ENCODE measurements around the gene EIF1. TPM values are rescaled to one million over a fixed set of nuclear protein-coding genes. Genes with fewer than 3 reads are reported as not detected.

The EIF1 gene
- total RNA-seq, 3 donors from 2014 or later: 217 to 850 (median 260) TPM

DNA sequence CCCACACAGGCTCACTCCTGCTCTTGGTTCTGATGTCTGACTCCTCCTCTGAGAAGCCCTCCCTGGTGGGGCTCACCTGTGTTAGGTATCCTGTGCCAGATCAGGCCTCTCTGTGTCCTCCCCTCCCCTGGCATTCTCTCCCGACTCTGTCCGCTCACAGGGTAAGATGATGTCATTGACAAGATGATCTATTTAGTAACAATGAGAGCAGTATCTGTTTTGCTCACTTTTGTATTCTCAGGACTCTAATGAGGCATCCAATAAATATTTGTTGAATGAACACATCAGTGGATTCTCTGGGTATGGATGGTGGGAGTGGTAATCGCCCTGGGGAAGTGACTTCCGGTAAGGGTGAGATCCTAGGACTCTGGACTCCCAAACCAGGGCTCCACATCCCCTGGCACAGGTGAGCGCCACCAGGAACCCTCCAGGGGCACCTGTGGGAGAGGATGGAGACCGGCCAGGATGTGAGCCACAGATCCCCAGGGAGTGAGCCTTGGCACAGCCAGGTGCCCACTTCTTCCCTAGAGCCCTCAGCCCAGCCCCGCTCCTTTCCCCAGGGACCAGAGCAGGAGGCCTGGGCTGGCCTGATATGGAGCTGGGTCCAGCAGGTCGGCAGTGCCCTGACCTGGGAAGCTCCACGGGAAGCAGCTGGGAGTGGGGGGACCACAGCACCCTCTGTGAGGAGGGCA, 51.1 kb downstream of the EIF1 start:
- H3K27me3 ChIP-seq: peaks cover 9 to 26% of the 10 kb centered on the region in 2 donors
- TF ChIP-seq, protein P1, sequence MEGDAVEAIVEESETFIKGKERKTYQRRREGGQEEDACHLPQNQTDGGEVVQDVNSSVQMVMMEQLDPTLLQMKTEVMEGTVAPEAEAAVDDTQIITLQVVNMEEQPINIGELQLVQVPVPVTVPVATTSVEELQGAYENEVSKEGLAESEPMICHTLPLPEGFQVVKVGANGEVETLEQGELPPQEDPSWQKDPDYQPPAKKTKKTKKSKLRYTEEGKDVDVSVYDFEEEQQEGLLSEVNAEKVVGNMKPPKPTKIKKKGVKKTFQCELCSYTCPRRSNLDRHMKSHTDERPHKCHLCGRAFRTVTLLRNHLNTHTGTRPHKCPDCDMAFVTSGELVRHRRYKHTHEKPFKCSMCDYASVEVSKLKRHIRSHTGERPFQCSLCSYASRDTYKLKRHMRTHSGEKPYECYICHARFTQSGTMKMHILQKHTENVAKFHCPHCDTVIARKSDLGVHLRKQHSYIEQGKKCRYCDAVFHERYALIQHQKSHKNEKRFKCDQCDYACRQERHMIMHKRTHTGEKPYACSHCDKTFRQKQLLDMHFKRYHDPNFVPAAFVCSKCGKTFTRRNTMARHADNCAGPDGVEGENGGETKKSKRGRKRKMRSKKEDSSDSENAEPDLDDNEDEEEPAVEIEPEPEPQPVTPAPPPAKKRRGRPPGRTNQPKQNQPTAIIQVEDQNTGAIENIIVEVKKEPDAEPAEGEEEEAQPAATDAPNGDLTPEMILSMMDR (IDR thresholded peaks at IDR 0.05): no peak
- TF ChIP-seq POLR2AphosphoS5 (IDR thresholded peaks at IDR 0.05): no peak
- TF ChIP-seq POLR2A (IDR thresholded peaks at IDR 0.05): no peak
- DNase-seq (ENCODE audit: low spot score in 2 of 2): no peak
- intact Hi-C loops (cut with DNase I; ENCODE audit: low total_unique reads): loop anchor here (5.0 kb wide), 1 partner anchor 62 kb away; no protein-coding TSS in a partner anchor
- no peak overlapping the region for H3K4me3 ChIP-seq
- no peaks in the 10 kb centered on the region for H3K36me3 ChIP-seq
- H3K4me1 ChIP-seq: peaks cover 5% of the 10 kb centered on the region in 2 donors
- H3K27ac ChIP-seq: peak overlapping the region; percentile 3 to 48
- no peaks in the 10 kb centered on the region for H3K9me3 ChIP-seq

DNA sequence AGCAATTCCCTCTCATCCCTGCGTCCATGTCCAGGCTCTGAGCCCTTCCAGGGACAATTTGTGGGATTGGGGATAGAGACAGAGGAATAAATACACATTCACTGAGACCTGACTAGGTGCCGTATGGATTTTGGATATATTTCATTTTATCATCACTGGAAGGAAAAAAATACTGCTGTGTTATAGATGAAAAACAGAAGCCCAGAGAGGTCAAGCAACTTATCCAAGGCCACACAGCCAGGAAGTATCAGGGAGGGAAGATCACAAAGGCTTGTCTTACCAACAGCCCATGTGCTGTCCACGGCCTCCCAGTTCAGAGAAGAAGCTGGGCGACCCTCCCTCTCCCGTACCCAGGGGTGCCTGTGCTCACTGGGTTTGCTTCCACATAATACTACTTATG, 51.8 kb downstream of the EIF1 start:
- no peak for TF ChIP-seq POLR2AphosphoS5 (IDR thresholded peaks at IDR 0.05)
- Histone ChIP-seq H3K27ac (no peak overlapping the region), H3K4me3 (no peak overlapping the region), H3K27me3 (peaks cover 6 to 19% of the 10 kb centered on the region in 2 donors), H3K4me1 (no peaks in the 10 kb centered on the region), H3K36me3 (no peaks in the 10 kb centered on the region), H3K9me3 (no peaks in the 10 kb centered on the region)
- intact Hi-C loops (cut with DNase I; ENCODE audit: low total_unique reads): no loop called here
- DNase-seq (ENCODE audit: low spot score in 2 of 2): no peak

DNA sequence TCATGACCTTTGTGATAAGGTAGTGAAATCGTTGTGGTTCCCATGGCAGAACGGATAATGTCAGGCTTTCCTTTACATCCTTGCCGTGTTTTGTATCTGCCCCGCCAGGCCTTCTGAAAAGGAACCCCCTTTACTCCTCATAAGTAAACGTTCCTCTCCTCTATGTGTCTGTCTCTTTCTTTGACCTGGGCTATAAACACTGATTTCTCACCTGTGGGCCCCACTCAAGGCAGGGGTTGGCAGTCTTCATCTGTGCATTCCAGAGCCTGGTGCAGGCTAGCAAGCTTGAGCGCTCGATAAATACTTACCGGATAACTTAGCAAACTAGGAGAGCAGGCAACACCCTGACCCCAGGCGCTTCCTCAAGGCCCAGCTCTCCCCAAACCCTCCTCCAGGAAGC, 53.0 kb downstream of the EIF1 start:
- Histone ChIP-seq H3K9me3 (no peaks in the 10 kb centered on the region), H3K27me3 (peaks cover 2 to 10% of the 10 kb centered on the region in 2 donors), H3K36me3 (no peaks in the 10 kb centered on the region), H3K27ac (no peak overlapping the region), H3K4me3 (no peak overlapping the region), H3K4me1 (no peaks in the 10 kb centered on the region)
- TF ChIP-seq, protein P1 (IDR thresholded peaks at IDR 0.05): no peak
- TF ChIP-seq POLR2AphosphoS5 (IDR thresholded peaks at IDR 0.05) (no peak), POLR2A (IDR thresholded peaks at IDR 0.05) (no peak)
- DNase-seq (ENCODE audit: low spot score in 2 of 2): no peak
- intact Hi-C loops (cut with DNase I; ENCODE audit: low total_unique reads): no loop called here

Other genes starting within 250 kb of the EIF1 start
- not detected for gene KRT38, start 247.9 kb upstream of the EIF1 start, total RNA-seq
- gene KRT32, start 221.5 kb upstream of the EIF1 start, total RNA-seq: under 1 TPM in 2 of 3 donors, not detected in 1; 0.33 to 0.73 TPM
- not detected for gene KRT35, start 207.7 kb upstream of the EIF1 start, total RNA-seq
- not detected for gene KRT36, start 199.0 kb upstream of the EIF1 start, total RNA-seq
- 1 to 10 TPM in 1 of 3 donors, not detected in 2; 1.6 TPM for gene KRT13, start 183.3 kb upstream of the EIF1 start, total RNA-seq
- gene KRT15, start 170.0 kb upstream of the EIF1 start, total RNA-seq: 1,000 to 10,000 TPM in 1 of 3 donors, 100 to 1,000 TPM in 1, under 1 TPM in 1; 0.80 to 2,244 (median 331) TPM
- gene KRT19, start 160.6 kb upstream of the EIF1 start, total RNA-seq: 1,000 to 10,000 TPM in 1 of 3 donors, 100 to 1,000 TPM in 1, 1 to 10 TPM in 1; 6.7 to 1,011 (median 375) TPM
- gene KRT9, start 116.8 kb upstream of the EIF1 start, total RNA-seq: under 1 TPM in 1 of 3 donors, not detected in 2; 0.44 TPM
- gene KRT14, start 102.0 kb upstream of the EIF1 start, total RNA-seq: 100 to 1,000 TPM in 2 of 3 donors, under 1 TPM in 1; 0.80 to 692 (median 388) TPM
- 100 to 1,000 TPM in 1 of 3 donors, 10 to 100 TPM in 1, 1 to 10 TPM in 1; 2.6 to 100 (median 51.8) TPM for gene KRT16, start 76.1 kb upstream of the EIF1 start, total RNA-seq
- 1,000 to 10,000 TPM in 2 of 3 donors, 1 to 10 TPM in 1; 1.9 to 1,676 (median 1,373) TPM for gene KRT17, start 64.3 kb upstream of the EIF1 start, total RNA-seq
- gene GAST, start 23.4 kb downstream of the EIF1 start, total RNA-seq: not detected
- gene HAP1, start 45.8 kb downstream of the EIF1 start, total RNA-seq: 1 to 10 TPM in 1 of 3 donors, under 1 TPM in 1, not detected in 1; 0.33 to 2.2 TPM
- 100 to 1,000 TPM; 107 to 158 (median 121) TPM for gene JUP, start 97.8 kb downstream of the EIF1 start, total RNA-seq
- 10 to 100 TPM in 2 of 3 donors, 1 to 10 TPM in 1; 6.2 to 19.0 (median 14.9) TPM for gene P3H4, start 123.1 kb downstream of the EIF1 start, total RNA-seq
- 10 to 100 TPM; 35.9 to 43.3 (median 39.4) TPM for gene FKBP10, start 124.1 kb downstream of the EIF1 start, total RNA-seq
- gene NT5C3B, start 147.3 kb downstream of the EIF1 start, total RNA-seq: 10 to 100 TPM; 50.2 to 83.9 (median 60.6) TPM
- under 1 TPM in 2 of 3 donors, not detected in 1; 0.80 to 0.88 TPM for gene KLHL10, start 148.9 kb downstream of the EIF1 start, total RNA-seq
- 10 to 100 TPM; 22.6 to 35.7 (median 25.1) TPM for gene KLHL11, start 176.5 kb downstream of the EIF1 start, total RNA-seq
- 10 to 100 TPM; 50.1 to 84.2 (median 66.3) TPM for gene ACLY, start 230.1 kb downstream of the EIF1 start, total RNA-seq
- 1 to 10 TPM in 2 of 3 donors, under 1 TPM in 1; 0.48 to 3.2 (median 1.6) TPM for gene ODAD4, start 241.7 kb downstream of the EIF1 start, total RNA-seq